ENCODE measurements around the gene CLDN8. TPM values are rescaled to one million over a fixed set of nuclear protein-coding genes. Genes with fewer than 3 reads are reported as not detected.

The CLDN8 gene
- total and polyA plus RNA-seq, 9 donors: 0.19 to 2.5 TPM; not detected in 7

DNA sequence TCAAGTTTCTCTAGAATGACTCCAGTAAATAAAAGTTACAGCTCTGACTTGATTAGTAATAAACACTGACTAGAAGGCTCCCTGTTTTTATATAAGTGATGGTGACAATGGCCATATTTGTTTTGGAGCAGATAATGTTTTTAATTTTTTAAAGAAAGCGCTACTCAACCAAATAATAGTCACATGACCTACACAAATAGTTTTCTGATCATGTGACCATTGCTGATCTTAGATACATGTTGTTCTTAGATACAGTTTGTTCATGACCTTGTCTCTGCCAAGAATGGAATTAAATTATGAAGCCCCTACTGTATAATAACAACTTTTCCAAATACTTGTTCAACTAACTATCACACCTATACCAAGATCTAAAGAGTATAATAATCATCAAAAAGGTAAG lies 22.3 kb upstream of the CLDN8 start:
- no CpG with 5 or more reads among the region's 1 CpG for WGBS (ENCODE audit: insufficient coverage)

DNA sequence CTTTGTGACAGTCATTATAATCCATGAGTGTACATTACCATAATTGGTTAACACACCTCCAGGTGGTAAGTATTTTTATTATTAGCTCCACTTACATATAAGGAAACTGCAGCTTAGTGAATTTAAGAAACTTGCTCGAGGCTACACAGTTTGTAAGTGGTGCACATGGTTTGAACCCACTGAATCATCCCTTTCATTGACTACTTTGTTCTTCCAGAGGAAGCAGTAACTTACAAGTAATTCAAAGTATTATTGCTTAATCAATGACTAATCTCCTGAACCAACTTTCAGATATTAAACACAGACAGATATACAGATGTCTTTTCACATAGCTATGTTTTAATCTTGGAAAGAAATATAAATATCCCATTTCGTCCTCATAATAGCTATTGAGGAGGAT lies 18.7 kb upstream of the CLDN8 start:
- no peak for DNase-seq
- Histone ChIP-seq H3K36me3 (ENCODE audit: control insufficient read depth, insufficient read depth, low read length) (no peaks in the 10 kb centered on the region), H3K9me3 (replicated peaks; ENCODE audit: control insufficient read depth, low read depth, low read length) (no peaks in the 10 kb centered on the region), H3K4me3 (ENCODE audit: low read length) (no peak overlapping the region), H3K4me1 (ENCODE audit: control insufficient read depth, insufficient read depth, low read length) (no peaks in the 10 kb centered on the region), H3K27ac (ENCODE audit: low read length) (no peak overlapping the region), H3K27me3 (ENCODE audit: control insufficient read depth, insufficient read depth, low read length) (no peaks in the 10 kb centered on the region)
- no CpG with 5 or more reads among the region's 2 CpGs for WGBS (ENCODE audit: insufficient coverage)

More for the DNA sequence above, 22.3 kb upstream of the CLDN8 start:
- DNase-seq: no peak
- no peaks in the 10 kb centered on the region for H3K4me1 ChIP-seq (ENCODE audit: control insufficient read depth, insufficient read depth, low read length)
- no peaks in the 10 kb centered on the region for H3K9me3 ChIP-seq (replicated peaks; ENCODE audit: control insufficient read depth, low read depth, low read length)
- no peak overlapping the region for H3K4me3 ChIP-seq (ENCODE audit: low read length)
- H3K36me3 ChIP-seq (ENCODE audit: control insufficient read depth, insufficient read depth, low read length): no peaks in the 10 kb centered on the region
- H3K27ac ChIP-seq (ENCODE audit: low read length): no peak overlapping the region
- H3K27me3 ChIP-seq (ENCODE audit: control insufficient read depth, insufficient read depth, low read length): no peaks in the 10 kb centered on the region

DNA sequence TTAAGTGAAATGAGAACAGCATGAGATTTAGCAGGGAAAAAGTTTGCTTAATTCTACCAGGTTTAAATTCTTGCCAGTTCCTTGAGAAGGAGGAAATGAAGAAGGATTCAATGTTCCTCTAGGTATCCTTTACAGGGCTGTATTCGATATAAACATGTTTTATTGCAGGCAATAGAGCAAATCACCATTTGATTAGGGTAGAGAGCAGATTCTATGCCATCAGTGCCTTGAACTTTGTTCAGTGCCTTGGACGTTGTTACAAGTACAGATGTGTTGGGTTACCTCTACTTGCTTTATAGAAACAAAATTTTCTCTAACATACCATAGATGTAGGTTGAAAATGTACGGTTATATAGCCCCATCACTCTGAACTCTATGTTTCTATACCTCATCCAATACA lies 18.2 kb upstream of the CLDN8 start:
- H3K9me3 ChIP-seq (replicated peaks; ENCODE audit: control insufficient read depth, low read depth, low read length): no peaks in the 10 kb centered on the region
- no peak for DNase-seq
- H3K4me1 ChIP-seq (ENCODE audit: control insufficient read depth, insufficient read depth, low read length): no peaks in the 10 kb centered on the region
- H3K27me3 ChIP-seq (ENCODE audit: control insufficient read depth, insufficient read depth, low read length): no peaks in the 10 kb centered on the region
- peak overlapping the region; percentile 32 for H3K27ac ChIP-seq (ENCODE audit: low read length)
- H3K36me3 ChIP-seq (ENCODE audit: control insufficient read depth, insufficient read depth, low read length): no peaks in the 10 kb centered on the region
- no peak overlapping the region for H3K4me3 ChIP-seq (ENCODE audit: low read length)
- WGBS (ENCODE audit: insufficient coverage): no CpG with 5 or more reads among the region's 3 CpGs

DNA sequence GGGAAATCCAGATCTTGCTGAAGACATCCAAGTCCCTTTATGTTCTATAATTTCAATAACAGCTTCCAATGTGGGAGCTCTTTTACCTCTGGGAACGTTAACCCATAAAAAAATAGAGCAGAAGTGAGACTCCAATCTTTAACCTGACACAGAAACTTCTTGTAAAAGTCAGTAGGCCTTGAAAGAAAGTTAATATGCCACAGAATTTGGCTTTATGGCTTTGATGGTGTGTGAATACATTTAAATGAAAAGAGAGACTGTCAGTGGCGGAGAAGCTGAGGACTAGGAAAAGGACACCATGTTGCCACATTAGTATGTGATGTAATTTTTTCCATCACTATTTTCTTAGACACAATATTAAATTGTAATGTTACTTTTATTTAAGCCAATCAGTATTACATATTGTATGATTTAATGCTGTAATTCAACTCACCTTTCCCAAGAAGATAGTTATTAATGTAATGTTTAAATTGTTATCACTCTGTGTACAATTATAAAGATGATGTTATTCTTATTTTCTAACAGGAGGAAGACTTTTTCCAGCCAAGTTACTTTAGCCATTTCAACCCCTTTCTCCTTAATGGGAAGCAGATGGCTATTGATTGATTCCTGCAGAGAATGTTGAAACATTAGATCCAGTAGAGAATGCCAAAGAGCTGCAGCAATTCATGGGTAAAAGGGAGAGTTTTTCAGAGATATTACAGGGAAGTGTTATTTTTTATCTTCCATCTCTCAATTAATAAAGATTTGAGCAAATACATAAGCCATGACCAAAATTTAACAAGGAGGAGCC lies 17.5 kb upstream of the CLDN8 start:
- Histone ChIP-seq H3K27ac (ENCODE audit: low read length) (peak overlapping the region; percentile 60), H3K36me3 (ENCODE audit: control insufficient read depth, insufficient read depth, low read length) (no peaks in the 10 kb centered on the region), H3K27me3 (ENCODE audit: control insufficient read depth, insufficient read depth, low read length) (no peaks in the 10 kb centered on the region), H3K4me1 (ENCODE audit: control insufficient read depth, insufficient read depth, low read length) (no peaks in the 10 kb centered on the region), H3K9me3 (replicated peaks; ENCODE audit: control insufficient read depth, low read depth, low read length) (no peaks in the 10 kb centered on the region), H3K4me3 (ENCODE audit: low read length) (no peak overlapping the region)
- DNase-seq: peak; percentile 91
- no CpG with 5 or more reads among the region's 2 CpGs for WGBS (ENCODE audit: insufficient coverage)

DNA sequence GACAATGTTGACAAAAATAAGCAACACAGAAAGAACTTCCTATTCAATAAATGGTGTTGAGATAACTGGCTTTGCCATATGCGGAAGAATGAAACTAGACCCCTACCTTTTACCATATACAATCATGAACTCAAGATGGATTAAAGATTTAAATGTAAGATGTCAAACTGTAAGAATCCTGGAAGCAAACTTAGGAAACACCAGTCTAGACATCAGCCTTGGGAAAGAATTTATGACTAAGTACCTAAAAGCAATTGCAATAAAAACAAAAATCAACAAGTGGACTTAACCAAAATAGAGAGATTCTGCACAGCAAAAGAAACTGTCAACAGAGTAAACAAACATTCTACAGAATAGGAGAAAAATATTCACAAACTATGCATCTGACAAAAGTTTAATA lies 16.1 kb upstream of the CLDN8 start:
- no peak overlapping the region for H3K27ac ChIP-seq (ENCODE audit: low read length)
- H3K36me3 ChIP-seq (ENCODE audit: control insufficient read depth, insufficient read depth, low read length): no peaks in the 10 kb centered on the region
- H3K9me3 ChIP-seq (replicated peaks; ENCODE audit: control insufficient read depth, low read depth, low read length): no peaks in the 10 kb centered on the region
- H3K4me3 ChIP-seq (ENCODE audit: low read length): no peak overlapping the region
- H3K27me3 ChIP-seq (ENCODE audit: control insufficient read depth, insufficient read depth, low read length): no peaks in the 10 kb centered on the region
- H3K4me1 ChIP-seq (ENCODE audit: control insufficient read depth, insufficient read depth, low read length): no peaks in the 10 kb centered on the region
- no peak for DNase-seq
- no CpG with 5 or more reads among the region's 1 CpG for whole genome bisulfite sequencing (ENCODE audit: insufficient coverage)

DNA sequence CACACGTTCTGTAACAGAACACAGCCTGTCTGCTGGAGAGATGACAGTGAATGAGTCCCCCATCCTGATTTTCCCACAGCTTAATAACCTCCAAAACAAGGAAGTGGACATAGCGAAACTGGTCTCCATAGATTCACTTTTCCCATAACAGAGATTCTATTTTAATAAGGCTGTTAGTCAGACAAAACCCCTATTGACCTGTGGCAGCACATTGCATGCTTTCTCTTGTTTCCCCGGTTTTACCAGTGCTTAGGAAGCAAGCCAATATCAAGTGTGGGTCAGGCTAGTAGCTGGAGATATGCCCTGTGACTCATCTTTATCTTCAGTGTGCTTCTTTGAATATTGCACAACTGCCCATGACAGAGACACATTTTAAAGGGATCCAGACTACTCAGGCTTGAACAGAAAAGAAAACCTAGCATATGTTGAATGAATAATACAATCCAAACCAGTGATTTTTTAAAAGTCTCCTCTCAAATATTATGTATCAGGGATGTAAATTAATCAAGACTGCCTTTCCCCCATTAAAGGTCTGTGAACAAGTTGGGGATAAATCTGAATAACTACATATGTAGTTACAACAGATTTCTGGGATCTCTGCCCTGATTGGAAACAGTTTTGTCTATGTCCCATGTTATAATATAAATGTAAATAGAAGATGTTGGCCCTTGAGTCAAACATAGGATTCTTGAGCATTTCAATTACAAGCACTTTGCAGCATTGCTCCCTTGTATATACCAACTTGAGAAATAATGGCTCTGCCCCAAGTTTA lies 11.9 kb upstream of the CLDN8 start:
- DNase-seq: peak; percentile 85
- Histone ChIP-seq H3K27ac (ENCODE audit: low read length) (peak overlapping the region; percentile 9), H3K36me3 (ENCODE audit: control insufficient read depth, insufficient read depth, low read length) (no peaks in the 10 kb centered on the region), H3K4me1 (ENCODE audit: control insufficient read depth, insufficient read depth, low read length) (no peaks in the 10 kb centered on the region), H3K9me3 (replicated peaks; ENCODE audit: control insufficient read depth, low read depth, low read length) (no peaks in the 10 kb centered on the region), H3K27me3 (ENCODE audit: control insufficient read depth, insufficient read depth, low read length) (no peaks in the 10 kb centered on the region), H3K4me3 (ENCODE audit: low read length) (no peak overlapping the region)
- WGBS (ENCODE audit: insufficient coverage): no CpG with 5 or more reads among the region's 3 CpGs

DNA sequence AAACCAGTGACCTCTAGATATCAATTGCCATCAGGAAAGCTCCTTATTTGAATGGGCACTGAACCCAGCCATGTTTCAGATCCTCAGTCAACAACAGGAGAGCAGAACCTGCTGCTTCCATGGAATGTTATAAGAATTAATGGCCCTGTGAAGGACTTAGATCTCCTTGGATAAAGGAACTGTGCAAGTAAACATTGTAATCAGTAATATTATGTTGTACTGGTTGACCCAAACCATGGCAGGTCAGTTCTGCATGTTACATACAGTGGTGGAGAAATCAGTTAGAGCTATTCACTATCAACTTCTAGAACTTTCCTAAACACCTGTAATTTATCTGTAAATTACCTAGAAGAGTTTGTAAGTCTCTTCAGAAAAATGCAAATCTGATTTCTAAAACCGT lies 11.2 kb upstream of the CLDN8 start:
- Histone ChIP-seq H3K9me3 (replicated peaks; ENCODE audit: control insufficient read depth, low read depth, low read length) (no peaks in the 10 kb centered on the region), H3K27me3 (ENCODE audit: control insufficient read depth, insufficient read depth, low read length) (no peaks in the 10 kb centered on the region), H3K4me1 (ENCODE audit: control insufficient read depth, insufficient read depth, low read length) (no peaks in the 10 kb centered on the region), H3K27ac (ENCODE audit: low read length) (no peak overlapping the region), H3K36me3 (ENCODE audit: control insufficient read depth, insufficient read depth, low read length) (no peaks in the 10 kb centered on the region), H3K4me3 (ENCODE audit: low read length) (no peak overlapping the region)
- no peak for DNase-seq
- no CpG with 5 or more reads among the region's 1 CpG for WGBS (ENCODE audit: insufficient coverage)

DNA sequence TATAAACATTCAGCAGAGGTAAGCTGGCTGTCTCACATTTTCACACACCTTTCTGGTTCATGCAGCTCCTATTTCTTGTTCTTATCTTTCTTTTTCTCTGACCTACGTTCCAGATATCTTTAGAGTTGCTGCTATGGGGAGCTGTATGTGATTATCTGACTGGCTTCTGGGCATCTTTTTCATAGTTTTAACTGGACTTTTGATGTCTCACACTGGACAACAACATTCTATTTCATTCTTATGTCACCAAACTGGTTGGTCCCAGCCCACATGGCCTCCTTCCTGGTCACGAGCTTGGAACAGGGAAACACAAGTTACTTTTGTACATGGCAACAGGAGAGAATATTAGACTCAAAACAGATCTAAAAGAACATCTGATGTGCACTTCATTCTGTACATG lies 7.7 kb upstream of the CLDN8 start:
- Histone ChIP-seq H3K4me1 (ENCODE audit: control insufficient read depth, insufficient read depth, low read length) (no peaks in the 10 kb centered on the region), H3K9me3 (replicated peaks; ENCODE audit: control insufficient read depth, low read depth, low read length) (no peaks in the 10 kb centered on the region), H3K36me3 (ENCODE audit: control insufficient read depth, insufficient read depth, low read length) (no peaks in the 10 kb centered on the region), H3K27ac (ENCODE audit: low read length) (no peak overlapping the region), H3K27me3 (ENCODE audit: control insufficient read depth, insufficient read depth, low read length) (no peaks in the 10 kb centered on the region), H3K4me3 (ENCODE audit: low read length) (no peak overlapping the region)
- DNase-seq: no peak
- no CpG with 5 or more reads among the region's 2 CpGs for WGBS (ENCODE audit: insufficient coverage)

DNA sequence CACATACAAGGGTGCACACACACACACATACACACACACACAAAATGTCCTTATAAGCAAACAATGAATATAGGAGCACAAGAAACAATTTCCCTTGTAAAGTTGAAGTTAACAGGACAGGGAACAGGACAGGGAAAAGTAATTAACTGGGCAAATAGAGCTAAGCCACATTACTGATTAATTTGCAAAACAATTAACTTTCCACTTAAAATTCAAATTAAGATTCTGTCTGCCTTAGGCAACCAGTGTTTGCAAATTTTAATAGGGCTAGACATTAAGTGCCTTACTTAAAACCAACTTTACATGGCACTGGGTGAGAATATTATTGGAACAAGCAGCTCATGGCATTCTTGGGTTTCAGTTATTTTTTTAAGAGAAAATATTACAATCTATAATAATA lies 6.8 kb upstream of the CLDN8 start:
- H3K27ac ChIP-seq (ENCODE audit: low read length): no peak overlapping the region
- no peaks in the 10 kb centered on the region for H3K4me1 ChIP-seq (ENCODE audit: control insufficient read depth, insufficient read depth, low read length)
- DNase-seq: no peak
- no peaks in the 10 kb centered on the region for H3K9me3 ChIP-seq (replicated peaks; ENCODE audit: control insufficient read depth, low read depth, low read length)
- H3K27me3 ChIP-seq (ENCODE audit: control insufficient read depth, insufficient read depth, low read length): no peaks in the 10 kb centered on the region
- H3K36me3 ChIP-seq (ENCODE audit: control insufficient read depth, insufficient read depth, low read length): no peaks in the 10 kb centered on the region
- H3K4me3 ChIP-seq (ENCODE audit: low read length): no peak overlapping the region

DNA sequence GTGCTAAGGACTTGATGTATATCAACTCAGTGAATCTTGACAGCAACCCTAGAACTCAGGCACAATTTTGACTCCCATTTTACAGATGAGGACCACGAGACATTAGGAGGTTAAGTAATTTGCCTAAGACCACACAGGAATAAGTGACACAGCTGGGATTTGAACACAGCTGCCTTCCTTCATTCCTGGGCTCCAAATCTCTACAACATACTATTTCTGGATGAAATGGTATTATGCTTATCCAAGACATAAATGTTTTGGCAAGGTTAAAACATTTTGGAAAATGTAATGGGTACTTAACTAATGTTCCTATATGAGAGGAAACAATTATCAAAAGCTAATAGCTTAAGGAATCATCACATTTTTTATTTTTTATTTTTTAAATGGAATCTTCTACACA lies 4.8 kb downstream of the CLDN8 start:
- Histone ChIP-seq H3K4me1 (ENCODE audit: control insufficient read depth, insufficient read depth, low read length) (no peaks in the 10 kb centered on the region), H3K36me3 (ENCODE audit: control insufficient read depth, insufficient read depth, low read length) (no peaks in the 10 kb centered on the region), H3K27me3 (ENCODE audit: control insufficient read depth, insufficient read depth, low read length) (no peaks in the 10 kb centered on the region), H3K4me3 (ENCODE audit: low read length) (no peak overlapping the region), H3K27ac (ENCODE audit: low read length) (no peak overlapping the region), H3K9me3 (replicated peaks; ENCODE audit: control insufficient read depth, low read depth, low read length) (peaks cover 3% of the 10 kb centered on the region)
- peak; percentile 83 for DNase-seq
- no CpG with 5 or more reads among the region's 1 CpG for WGBS (ENCODE audit: insufficient coverage)

All from muscle of leg (tissue), 11 donors.